GM10266 (cell line): ENCODE data around the gene FAM78B.

Source experiments
- DNase-seq: peaks from one replicate; pipeline ENCODE4 v3.0.0; 2012; ENCODE audit errors: extremely low spot score
- TF ChIP-seq, protein P1 (sequence below): IDR thresholded peaks from 2 replicates; pipeline ENCODE4 v1.5.1; 2012; ENCODE audit warnings: mild to moderate bottlenecking, low read depth; ENCODE audit not compliant: control insufficient read depth, insufficient read depth; ENCODE audit errors: missing control alignments

The FAM78B gene, protein sequence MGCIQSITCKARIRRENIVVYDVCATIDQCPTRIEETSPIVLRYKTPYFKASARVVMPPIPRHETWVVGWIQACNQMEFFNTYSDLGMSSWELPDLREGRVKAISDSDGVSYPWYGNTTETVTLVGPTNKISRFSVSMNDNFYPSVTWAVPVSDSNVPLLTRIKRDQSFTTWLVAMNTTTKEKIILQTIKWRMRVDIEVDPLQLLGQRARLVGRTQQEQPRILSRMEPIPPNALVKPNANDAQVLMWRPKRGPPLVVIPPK

DNA sequence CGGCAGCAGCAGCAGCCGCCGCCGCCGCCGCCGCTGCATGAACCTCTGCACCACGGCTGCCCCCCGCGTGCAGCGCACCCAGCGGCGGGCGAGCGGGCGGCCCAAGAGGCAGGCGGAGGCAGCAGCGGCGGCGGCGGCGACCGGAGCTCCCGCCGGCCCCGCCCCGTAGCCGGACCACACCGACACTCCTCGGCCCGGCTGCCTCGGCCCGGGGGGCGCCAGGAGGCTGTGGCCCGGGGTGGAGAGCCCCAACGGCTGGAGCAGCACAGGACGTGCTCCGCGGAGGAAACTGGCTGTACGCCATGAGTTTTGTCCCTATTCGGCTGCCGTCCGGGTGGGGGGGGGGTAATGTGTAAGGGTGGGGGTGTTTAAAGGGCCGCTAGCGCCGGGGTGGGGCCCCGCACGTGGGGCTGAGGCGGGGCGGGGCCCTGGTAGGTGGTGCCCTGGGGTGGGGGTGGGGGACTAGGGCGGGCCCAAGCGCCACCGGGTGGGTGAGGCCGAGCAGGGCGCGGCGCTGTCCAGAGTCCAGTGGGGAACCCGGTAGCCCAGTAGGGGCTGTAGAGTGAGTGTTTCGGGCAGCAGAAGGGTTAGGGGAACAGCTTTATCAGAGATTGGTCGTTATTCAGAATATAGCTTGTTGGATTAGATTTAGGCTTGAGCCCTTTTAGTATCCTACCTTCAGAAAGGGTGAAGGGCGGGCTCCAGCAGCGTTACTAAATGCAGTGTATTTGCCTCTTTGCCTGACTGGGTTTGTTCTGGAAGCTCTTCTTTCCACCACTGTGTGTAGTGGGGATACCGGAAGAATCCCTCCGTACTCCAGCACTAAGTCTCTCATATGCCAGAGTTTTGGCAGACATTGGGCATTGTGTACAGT is at the start of gene FAM78B:
TSS of gene FAM78B (minus strand) at position 304 of the 874 bp plus-strand sequence. CDS start 753 bp downstream, outside the sequence.
- peak; percentile 92 for DNase-seq
- TF ChIP-seq, protein P1, sequence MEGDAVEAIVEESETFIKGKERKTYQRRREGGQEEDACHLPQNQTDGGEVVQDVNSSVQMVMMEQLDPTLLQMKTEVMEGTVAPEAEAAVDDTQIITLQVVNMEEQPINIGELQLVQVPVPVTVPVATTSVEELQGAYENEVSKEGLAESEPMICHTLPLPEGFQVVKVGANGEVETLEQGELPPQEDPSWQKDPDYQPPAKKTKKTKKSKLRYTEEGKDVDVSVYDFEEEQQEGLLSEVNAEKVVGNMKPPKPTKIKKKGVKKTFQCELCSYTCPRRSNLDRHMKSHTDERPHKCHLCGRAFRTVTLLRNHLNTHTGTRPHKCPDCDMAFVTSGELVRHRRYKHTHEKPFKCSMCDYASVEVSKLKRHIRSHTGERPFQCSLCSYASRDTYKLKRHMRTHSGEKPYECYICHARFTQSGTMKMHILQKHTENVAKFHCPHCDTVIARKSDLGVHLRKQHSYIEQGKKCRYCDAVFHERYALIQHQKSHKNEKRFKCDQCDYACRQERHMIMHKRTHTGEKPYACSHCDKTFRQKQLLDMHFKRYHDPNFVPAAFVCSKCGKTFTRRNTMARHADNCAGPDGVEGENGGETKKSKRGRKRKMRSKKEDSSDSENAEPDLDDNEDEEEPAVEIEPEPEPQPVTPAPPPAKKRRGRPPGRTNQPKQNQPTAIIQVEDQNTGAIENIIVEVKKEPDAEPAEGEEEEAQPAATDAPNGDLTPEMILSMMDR, result peak; percentile 7

DNA sequence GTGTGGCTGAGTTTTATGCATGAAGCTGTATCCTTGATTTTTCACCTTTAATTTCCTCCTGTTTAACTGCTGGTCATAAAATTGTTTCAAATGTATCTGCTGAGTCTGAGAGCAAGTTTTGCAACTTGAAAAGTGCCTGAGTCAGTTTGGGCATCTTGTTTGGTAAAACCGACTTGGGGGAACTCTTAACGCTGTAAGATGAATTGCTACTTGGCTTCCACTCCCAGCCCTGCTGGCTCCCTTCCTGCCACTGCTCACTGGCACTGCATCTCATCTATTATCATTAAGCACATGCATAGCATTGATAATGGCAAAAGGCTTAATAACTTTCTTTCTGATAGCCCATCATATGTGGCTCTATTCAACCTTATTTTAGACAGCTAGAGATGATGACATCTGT is 35.7 kb upstream of the FAM78B start:
- TF ChIP-seq, protein P1, result no peak
- no peak for DNase-seq

DNA sequence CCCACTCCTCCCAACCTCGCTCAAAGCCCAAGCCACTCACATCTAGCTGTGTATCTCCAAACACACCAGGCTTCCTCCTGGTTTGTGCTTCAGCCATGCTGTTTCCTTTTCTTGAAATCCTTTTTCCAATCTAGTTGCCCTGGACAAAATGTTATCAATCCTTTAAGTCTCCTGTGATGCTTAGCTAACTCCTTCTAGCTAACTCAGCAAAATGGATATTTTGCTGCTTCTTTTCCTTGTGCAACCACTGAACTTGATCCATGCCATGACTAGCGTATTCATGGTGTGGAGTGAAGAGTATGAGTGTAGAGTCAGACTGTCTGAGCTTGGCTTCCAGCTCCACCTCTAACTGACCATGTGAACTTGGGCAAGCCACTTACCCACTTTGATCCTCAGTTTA is 33.9 kb upstream of the FAM78B start:
- DNase-seq, result no peak
- TF ChIP-seq, protein P1, result no peak

DNA sequence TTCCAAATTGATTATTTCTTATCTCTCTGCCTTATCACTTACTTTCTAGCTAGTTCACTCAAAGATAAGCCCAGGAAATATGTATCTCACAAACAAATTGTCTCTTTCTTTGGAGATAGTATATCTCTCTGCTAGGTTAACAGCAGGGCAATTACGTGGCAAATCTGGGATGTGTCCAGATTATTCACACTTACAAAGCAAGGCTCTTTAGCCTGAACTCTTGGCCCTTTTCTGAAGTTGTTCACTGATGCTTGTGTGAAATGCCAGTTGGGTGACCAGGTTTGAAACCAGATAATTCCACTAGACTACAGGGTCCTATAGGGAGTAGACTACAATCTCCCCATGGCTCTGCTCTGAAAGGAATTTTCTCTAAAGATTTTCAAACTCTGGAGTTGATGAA is 30.8 kb upstream of the FAM78B start:
- DNase-seq, result no peak
- TF ChIP-seq, protein P1, result no peak

DNA sequence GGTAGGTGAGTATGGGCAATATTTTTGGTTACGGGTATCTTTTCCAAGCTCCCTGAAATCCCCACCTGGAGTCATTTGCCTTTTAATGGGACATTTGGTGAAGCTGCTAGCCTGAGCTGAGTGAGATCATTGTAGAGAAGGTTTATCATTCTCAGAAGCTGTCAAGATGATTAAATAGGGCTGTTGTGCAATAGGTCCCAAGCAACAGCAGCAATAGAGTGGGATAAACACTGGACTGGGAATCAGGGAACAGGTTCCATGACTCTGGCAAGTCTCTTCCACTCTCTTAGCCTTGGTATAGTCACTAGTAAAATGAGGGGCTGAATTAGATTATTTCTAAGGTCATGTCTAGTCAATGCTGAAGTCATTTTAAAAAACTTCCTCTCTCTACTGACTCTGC is 30.3 kb upstream of the FAM78B start:
- TF ChIP-seq, protein P1, result no peak
- no peak for DNase-seq

DNA sequence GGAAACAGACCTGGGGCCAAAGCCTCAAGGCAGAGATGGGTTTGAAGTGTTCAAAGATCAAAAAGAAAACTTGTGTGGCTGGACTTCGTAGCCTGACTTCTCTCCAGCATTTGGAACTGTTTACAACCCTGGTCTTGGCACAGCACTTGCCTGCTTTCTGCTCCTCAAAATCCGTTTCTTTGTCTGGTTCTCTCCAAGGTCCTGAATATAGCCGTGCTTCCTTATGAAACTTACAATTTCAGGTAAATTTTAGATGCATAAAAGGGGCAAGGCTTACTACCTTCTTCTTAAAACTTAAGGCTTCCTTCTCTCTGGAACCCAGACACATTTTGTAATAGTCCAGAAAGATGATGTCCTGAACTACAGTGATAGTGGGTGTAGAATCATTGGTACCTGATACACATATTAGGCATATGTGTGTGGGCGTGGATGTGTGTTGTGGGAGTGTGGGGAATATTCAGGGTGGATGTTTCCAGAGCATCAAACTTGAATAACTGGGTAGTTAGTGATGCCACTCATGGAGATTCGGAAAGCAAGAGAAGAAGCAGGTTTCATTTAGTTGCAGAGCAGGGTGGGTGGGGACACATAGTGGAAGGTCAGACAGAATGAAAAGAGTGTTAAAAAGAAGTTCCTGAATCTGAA is 26.4 kb upstream of the FAM78B start:
- TF ChIP-seq, protein P1, result no peak
- no peak for DNase-seq

DNA sequence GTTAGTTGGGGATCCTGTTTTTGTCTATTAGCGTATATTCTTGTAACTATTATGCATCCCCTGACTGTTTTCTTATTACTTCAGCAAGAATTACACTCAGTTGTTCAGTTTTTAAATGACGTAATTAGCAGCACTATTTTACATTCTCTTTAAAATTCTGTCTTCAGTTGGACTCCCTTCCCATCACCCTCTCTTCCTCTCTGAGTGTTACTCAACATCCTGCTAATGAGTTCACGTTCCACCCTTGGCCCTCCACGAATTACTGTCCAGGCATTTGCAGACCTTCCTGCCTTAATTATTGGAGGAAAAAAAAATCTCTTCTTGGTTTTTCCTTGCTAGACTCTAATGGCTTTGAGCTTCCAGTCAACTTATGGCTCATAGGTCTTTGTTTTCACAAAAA is 23.6 kb upstream of the FAM78B start:
- TF ChIP-seq, protein P1, result no peak
- no peak for DNase-seq
